ENCODE measurements around the gene PIGZ.
A peak's percentile ranks its signal among the peaks of the same experiment; 100 is the strongest.

Gene PIGZ

GRCh38 chr3:196976941-196977340, 8.3 kb upstream of the PIGZ start:
- DNase-seq: no peak

- no peak for DNase-seq
Measured at GRCh38 chr3:196975349-196975748, 6.7 kb upstream of the PIGZ start.

- DNase-seq: no peak
Measured at GRCh38 chr3:196974661-196975060, 6.0 kb upstream of the PIGZ start.

- no peak for DNase-seq
Measured at GRCh38 chr3:196971094-196971698, 2.6 kb upstream of the PIGZ start.

GRCh38 chr3:196970547-196971093, 2.0 kb upstream of the PIGZ start:
- no peak for DNase-seq

- DNase-seq: peak; percentile 70 to 72
Measured at GRCh38 chr3:196969660-196970546, 1.3 kb upstream of the PIGZ start.

- peak; percentile 41 for DNase-seq
Measured at GRCh38 chr3:196969134-196969659, 564 bp upstream of the PIGZ start.

- no peak for DNase-seq
Measured at GRCh38 chr3:196967412-196968232, 1.0 kb downstream of the PIGZ start.

GRCh38 chr3:196966526-196967401, 1.9 kb downstream of the PIGZ start:
- no peak for DNase-seq

GRCh38 chr3:196965804-196966173, 2.8 kb downstream of the PIGZ start:
- no peak for DNase-seq

GRCh38 chr3:196965112-196965803, 3.4 kb downstream of the PIGZ start:
- no peak for DNase-seq

GRCh38 chr3:196963631-196963953, 5.0 kb downstream of the PIGZ start:
- no peak for DNase-seq

GRCh38 chr3:196962930-196963630, 5.6 kb downstream of the PIGZ start:
- DNase-seq: no peak

- no peak for DNase-seq
Measured at GRCh38 chr3:196962108-196962929, 6.3 kb downstream of the PIGZ start.

- DNase-seq: no peak
Measured at GRCh38 chr3:196954832-196955231, 13.8 kb downstream of the PIGZ start.

GRCh38 chr3:196951371-196951770, 17.3 kb downstream of the PIGZ start:
- DNase-seq: no peak

- DNase-seq: no peak
Measured at GRCh38 chr3:196949750-196950149, 18.9 kb downstream of the PIGZ start.

GRCh38 chr3:196949285-196949619, 19.4 kb downstream of the PIGZ start:
- no peak for DNase-seq

- peak; percentile 26 to 78 for DNase-seq
Measured at GRCh38 chr3:196948442-196949284, 20.0 kb downstream of the PIGZ start.
